NCI-H1092 treated with DMSO at 0.1 percent for 48 hours (cell line): ENCODE results near the gene USP34.

ENCODE experiments used
- DNase-seq: peaks from one replicate; lab custom pipeline; 2025; lab: John Stamatoyannopoulos, UW

USP34 gene

DNA sequence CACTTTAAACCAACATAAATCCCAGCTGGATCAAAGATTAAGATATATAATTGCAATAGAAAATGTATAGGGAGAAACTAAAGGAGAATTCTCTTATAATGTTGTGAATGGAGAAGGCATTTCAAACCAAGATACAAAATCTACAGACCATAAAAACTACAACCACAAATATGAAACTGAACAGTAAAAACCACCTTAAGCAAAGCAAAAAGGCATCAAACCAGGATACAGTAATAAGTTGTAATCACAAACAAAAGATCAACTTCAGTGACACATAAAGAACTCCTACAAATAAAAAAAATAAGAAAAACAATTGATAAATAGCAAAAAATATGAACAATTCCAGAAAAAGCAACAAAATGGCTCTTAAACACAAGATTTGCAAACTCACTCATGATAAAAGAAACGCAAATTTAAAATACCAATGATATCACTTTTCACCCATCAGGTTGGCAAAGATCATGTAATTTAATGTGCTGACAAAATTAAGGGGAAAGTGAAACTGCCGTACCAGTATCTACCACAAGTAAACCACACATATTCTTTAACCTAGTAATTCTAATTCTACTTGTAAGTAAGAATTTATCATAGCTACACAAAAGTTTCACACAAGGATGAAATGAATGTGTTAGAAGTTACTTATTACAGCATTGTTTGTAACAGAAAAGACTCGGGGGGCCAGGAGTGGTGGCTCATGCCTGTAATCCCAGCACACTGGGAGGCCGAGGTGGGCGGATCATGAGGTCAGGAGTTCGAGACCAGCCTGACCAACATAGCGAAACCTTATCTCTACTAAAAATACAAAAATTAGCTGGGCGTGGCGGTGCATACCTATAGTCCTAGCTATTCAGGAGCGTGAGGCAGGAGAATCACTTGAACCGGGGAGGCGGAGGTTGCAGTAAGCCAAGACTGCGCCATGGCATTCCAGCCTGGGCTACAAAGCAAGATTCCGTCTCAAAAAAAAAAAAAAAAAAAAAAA, 101.9 kb downstream of the USP34 start:
- DNase-seq, result no peak

GRCh38 chr2:61367177-61367576, 103.7 kb downstream of the USP34 start:
- DNase-seq, result no peak

DNA sequence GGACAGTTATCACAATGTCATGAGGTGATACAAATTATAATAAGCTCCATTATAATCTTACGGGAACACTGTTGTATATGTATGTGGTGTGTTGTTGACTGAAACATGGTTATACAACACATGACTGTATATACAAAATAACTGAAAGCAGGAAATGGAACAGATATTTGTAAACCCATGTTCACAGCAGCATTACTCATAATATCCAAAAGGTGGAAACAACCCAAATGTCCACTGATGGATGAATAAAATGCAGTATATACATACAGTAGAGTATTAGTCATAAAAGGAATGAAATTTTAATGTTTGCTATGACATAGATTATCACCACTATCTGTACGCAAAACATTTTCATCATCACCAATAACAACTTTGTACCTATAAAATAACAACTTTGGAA, 107.3 kb downstream of the USP34 start:
- DNase-seq, result no peak

GRCh38 chr2:61362873-61363272, 108.0 kb downstream of the USP34 start:
- DNase-seq, result no peak

GRCh38 chr2:61361068-61361467, 109.8 kb downstream of the USP34 start:
- no peak for DNase-seq

GRCh38 chr2:61359058-61359457, 111.8 kb downstream of the USP34 start:
- no peak for DNase-seq

DNA sequence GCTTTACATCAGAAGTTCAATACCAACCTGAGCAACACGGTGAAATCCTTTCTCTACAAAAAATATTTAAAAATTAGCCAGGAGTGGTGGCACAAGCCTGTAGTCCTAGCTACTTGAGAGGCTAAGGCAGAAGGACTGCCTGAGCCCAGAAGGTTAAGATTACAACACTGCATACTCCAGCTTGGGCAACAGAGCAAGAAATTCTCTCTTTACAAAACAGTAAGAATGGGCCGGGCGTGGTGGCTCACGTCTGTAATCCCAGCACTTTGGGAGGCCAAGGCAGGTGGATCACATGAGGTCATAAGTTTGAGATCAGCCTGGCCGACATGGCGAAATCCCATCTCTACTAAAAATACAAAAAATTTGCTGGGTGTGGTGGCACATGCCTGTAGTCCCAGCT, 113.2 kb downstream of the USP34 start:
- DNase-seq, result no peak

DNA sequence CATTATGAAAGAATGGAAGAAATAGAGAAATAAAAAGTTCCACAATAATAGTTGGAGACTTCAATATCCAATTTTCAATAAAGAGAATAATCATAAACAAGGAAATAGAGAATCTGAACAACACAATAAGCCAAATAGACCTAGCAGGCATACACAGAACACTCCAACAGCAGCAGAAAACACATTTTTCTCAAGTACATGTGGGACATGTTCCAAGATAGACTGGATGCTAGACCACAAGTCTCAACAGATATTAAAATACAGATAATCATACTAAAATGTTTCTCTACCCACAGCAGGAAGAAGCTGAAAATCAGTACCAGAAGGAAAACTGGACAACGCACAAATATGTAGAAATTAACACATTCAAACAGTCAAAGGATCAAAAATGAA, 113.9 kb downstream of the USP34 start:
- no peak for DNase-seq

DNA sequence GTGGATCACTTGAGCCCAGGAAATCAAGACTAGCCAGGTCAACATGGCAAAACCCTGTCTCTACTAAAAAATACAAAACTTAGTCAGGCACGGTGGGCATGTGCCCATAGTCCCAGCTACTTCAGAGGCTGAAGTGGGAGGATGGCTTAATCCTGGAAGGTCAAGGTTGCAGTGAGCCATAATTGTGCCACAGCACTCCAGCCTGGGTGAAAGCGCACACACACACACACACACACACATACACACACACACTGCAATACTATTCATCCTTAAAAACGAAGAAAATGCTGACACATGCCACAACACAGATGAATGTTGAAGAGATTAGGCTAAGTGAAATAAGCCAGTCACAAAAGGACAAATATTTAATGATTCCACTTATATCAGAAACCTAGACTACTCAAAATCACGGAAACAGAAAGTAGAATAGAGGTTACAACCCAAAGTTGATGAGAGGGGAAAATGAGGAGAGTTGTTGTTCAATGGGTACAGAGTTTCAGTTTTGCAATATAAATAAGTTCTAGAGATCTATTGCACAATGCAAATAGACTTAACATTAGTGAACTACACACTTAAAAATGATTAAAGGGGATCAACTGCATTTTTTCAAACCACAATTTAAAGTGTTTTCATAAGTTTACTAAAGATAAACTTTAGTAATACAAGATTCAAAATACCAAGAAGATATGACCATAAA, 114.5 kb downstream of the USP34 start:
- DNase-seq, result no peak

- DNase-seq, result no peak
These were observed 116.2 kb downstream of the USP34 start for GRCh38 chr2:61354543-61355197.

GRCh38 chr2:61353909-61354308, 117.0 kb downstream of the USP34 start:
- DNase-seq, result no peak

DNA sequence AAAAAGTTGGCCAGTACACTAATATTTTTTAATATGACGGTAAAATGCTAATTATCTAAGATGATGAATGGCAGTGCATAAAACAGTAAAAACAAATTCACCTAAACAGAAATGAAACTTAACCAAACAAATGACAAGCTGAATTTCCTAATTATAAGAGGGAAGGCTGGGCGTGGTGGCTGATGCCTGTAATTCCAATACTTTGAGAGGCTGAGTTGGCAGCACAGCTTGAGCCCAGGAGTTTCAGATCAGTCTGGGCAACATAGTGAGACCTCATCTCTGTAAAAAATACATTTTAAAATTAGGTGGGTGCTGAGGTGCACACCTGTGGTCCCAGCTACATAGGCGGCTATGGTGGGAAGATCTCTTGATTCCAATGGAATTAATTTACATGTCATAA, 120.1 kb downstream of the USP34 start:
- no peak for DNase-seq

- no peak for DNase-seq
These were observed 127.7 kb downstream of the USP34 start for GRCh38 chr2:61343141-61343540.

- no peak for DNase-seq
These were observed 130.6 kb downstream of the USP34 start for GRCh38 chr2:61340242-61340641.

DNA sequence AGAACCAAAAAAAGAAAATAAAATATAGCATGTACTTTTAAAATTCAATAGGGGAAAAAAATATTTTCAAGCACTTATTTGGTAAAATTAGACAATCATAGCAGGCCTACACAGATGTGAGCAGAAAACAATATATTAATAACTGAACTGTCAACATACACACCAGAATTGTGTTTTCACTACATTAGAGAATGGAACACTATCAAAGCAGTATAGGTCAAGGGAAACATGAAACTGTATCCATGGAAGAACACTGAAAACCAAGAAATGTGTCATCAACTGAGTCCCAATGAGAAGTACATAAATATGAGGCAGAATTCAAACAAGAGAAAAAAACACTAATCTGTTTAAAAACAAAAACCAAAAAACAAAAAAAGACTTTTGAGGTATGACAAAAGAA, 132.4 kb downstream of the USP34 start:
- no peak for DNase-seq

DNA sequence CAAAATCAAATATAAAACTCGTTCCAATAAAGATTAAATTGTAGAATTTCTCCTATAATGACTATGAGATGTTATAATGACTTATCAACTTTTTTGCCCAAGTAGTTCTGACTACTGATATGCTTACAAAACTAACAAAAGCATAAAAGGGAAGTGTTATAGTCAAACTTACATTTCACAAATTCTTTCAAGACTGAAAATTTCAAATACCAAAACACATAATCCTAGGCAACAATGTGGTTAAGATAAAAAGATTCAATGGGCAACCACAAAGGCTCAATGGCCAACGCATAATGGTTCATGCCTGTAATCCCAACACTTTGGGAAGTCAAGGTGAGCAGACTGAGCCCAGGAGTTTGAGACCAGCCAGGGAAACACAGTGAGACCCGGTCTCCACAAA, 135.7 kb downstream of the USP34 start:
- no peak for DNase-seq

DNA sequence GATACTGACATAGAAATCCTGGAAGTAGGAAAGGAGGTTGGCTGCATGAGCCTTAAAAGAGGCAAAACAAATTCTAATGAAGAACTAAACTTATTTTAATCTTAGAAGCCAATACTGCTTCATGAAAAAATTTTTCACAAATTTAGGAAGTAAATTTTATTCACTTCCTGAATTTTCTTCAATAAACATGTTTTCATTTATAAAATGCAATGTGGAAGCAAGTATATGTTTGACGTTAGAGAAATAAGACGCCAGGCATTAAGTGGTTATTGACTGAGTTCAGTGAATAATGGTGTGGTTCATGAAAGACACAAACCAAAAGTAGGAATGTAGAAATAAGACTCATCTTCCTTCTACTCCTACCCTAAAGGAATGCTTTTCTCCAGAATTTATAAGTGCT, 136.4 kb downstream of the USP34 start:
- DNase-seq, result no peak

- no peak for DNase-seq
These were observed 142.1 kb downstream of the USP34 start for GRCh38 chr2:61328707-61329251.

DNA sequence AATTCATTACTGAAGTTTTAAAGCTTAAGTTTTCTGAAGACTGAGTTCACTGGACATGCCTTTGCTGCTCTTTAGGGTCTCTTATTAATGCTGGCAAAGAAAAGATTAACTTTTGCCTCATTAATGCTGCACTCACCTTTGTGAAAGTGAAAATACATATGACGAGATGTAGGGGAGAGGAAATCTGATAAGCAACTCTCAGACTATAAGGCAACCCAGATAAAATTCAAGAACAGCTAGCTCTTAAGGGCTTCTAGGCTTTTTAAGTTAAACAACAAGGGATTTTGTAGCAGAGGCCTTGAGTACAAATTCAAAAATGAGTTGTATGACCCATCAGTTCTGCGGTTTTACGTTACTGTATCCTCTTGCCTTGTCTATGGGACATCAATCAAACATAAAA, 143.7 kb downstream of the USP34 start:
- no peak for DNase-seq

DNA sequence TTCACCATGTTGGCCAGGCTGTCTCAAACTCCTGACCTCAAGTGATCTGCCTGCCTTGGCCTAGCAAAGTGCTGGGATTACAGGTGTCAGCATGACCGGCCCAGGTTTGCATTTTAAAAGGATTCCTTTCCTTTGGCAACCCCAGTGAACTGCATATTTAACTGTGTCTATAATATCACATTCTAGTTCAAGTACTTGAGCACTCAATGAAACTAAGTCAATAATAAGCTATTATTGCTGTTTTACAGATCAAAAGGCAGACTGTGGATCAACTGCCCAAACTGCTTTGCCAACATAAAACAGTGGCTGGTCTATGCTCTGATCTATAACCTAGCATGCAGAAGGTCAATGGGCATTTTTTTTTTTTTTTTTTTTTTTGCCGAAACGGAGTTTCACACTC, 144.5 kb downstream of the USP34 start:
- DNase-seq, result no peak

DNA sequence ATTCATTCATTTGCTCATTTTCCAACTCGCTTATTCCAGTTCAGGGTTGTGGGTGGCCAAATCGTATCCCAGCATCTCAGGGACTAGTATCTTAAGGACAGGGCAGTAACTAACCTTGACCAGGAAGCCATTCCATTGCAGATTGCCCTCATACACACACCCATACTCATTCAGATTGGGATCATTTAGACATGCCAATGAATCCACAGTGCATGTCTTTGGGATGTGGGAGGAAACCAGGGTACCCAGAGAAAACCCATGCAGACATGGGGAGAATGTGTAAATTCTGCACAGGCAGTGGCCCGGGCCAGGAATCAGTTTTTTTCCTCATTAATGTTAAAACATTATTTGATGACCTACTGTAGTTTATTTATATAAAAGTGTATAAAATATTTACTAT, 150.7 kb downstream of the USP34 start:
- no peak for DNase-seq

GRCh38 chr2:61318553-61318952, 152.3 kb downstream of the USP34 start:
- no peak for DNase-seq

- no peak for DNase-seq
These were observed 174.9 kb downstream of the USP34 start for GRCh38 chr2:61295981-61296380.
